HG03575 (cell line): Measurements from ENCODE around the gene CLEC18A.

Experiments used
- ATAC-seq: cut with Tn5 transposase; IDR thresholded peaks from one replicate; pipeline ENCODE4 v1.9.1; 2021; ENCODE audit not compliant: unreplicated experiment, insufficient number of reproducible peaks, low FRiP score; ENCODE audit errors: extremely low read depth

Gene CLEC18A

DNA sequence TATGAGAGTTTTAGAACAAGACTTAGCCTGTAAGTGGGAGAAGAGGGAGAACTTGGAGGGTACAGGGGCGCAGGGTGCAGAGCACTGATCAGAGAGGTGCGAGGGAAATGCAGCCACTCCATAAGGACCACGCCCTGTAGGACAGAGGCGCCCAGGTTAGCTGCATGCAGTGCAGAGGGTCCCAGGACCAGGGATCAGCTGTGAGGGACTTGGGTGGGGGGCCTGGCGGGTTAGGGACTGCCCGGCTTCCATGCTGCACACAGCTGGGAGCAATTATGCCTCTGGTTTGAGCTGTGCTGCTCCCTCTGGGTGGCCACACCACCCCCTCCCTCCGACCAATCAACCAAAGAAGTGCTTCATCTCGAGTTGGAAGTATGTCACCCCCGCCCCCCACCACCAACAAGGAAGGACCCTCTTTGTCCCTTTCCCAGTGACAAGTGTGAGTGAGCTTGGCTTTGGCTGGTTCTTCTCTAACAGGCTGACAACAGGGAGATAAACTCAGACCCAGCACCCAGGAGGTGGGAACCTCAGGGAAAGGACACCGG lies 22.2 kb upstream of the CLEC18A start:
- ATAC-seq = no peak

DNA sequence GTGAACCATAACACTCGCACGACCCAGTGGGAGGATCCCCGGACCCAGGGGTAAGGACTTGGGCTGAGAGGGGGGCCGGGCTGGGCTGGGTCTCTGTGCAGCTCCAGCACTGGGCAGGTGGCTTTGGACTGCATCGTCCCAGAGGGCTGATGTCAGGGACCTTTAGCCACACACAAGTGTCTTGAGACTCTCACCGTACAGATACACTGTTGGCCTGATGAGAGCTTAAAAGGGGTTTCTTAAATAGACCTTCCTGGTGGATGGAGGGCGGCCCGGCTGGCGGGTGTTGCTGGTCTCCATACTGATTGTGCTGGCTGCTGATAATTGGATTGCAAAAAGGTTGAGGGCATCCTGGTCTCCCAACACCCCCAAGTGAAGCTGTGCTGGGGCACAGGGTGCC lies 21.7 kb upstream of the CLEC18A start:
- ATAC-seq = no peak

DNA sequence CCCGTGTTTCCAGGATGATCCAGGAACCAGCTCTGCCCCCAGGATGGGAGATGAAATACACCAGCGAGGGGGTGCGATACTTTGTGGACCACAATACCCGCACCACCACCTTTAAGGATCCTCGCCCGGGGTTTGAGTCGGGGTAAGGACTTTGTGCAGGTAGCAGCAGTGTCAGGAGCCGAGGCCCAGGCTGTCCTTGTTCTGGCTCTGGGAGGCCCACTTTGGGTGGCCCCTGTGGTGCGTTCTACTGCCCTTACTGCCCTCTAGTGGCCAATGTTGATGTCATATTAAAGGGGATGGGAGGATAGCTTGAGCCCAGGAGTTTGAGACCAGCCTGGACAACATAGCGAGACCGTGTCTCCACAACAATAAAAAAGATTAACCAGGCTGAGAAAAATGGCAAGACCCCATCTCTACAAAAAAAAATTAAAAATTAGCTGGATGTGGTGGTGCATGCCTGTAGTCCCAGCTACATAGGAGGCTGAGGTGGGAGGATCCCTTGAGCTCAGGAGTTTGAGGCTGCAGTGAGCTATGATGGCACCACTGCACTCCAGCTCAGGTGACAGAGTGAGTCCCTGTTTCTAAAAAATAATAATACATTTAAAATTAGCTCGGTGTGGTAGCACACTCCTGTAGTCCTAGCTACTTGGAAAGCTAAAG lies 20.9 kb upstream of the CLEC18A start:
- ATAC-seq = no peak

DNA sequence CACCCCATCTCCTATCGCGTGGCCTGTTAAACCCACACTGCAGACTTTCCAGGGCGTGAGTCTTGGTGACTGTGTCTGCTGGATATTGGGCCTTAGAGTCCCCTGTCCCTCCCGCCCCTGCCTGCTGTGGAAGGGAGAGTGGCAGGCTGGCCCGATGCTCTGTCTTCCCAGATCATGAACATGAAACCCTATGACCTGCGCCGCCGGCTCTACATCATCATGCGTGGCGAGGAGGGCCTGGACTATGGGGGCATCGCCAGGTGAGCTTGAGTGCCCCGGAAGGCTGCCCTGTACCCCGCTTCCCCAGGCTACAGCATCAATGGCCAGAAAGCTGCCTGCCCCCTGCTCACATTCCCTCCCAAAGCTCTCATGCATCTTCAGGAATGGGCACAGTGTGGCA lies 19.5 kb upstream of the CLEC18A start:
- ATAC-seq = no peak

DNA sequence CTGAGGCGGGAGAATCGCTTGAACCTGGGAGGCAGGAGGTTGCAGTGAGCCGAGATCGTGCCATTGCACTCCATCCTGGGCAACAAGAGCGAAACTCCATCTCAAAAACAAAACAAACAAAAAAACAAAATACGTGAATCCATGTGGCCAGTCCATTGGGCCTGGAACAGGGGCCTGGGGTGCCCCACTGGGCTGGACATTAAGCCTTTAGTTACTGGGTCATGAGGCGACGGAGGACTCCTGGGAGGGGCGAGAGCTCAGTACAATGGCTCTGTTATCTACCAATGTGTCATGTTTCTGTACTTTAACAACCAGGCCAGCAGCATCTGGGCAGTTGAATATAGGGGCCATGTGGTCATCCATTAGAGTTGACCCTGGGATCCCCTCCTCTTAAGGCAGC lies 18.9 kb upstream of the CLEC18A start:
- no peak for ATAC-seq

DNA sequence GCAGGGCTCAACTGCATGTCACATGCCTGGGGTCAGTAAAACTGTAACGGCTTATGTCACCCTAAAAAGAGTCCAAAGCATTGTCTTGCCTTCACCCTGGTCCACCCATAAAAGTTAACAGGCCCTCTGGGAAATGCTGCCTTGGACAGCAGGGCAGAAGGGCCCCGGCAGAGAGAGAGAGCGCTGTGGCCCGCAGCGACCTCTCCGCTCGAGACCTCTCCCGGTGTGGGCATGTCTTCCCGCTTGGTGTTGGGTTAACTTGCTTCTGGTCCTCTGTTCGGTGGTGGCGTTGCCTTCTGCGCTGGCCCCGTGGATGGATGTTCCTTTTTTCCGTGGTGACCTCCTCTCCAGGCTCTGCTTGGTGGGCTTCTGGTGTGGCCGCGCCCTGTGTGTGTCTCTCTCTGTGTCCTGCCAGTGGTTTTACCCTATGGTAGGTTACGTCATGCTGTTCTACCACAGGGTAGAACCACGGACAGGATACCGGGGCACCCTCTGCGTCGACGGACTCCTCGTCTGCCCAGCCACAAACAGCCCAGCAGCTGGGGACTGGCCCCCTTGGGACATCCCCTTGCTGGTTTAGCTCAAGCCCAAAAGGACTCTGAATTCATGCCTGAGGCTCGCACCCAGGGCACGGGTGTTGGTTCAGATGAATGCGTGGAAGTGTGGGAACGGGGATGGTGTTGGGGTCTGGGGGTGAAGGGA lies 18.3 kb upstream of the CLEC18A start:
- no peak for ATAC-seq

DNA sequence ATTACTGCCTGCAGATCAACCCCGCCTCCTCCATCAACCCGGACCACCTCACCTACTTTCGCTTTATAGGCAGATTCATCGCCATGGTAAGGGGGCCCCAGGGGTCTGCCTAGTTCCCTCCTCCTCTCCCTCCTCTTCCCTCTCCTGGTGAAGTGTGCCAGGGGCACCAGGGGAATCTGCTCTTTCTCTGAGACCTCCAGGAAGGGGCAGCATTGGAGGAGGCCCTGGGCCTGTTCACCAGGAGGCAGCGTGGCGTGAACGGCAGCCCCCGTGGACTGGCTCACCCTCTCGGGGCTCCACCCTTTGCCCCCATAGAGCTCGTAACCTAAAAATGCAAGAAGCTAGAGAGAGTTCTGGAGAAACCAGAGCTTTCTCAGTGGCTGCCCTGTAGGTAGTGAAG lies 17.1 kb upstream of the CLEC18A start:
- ATAC-seq = no peak

DNA sequence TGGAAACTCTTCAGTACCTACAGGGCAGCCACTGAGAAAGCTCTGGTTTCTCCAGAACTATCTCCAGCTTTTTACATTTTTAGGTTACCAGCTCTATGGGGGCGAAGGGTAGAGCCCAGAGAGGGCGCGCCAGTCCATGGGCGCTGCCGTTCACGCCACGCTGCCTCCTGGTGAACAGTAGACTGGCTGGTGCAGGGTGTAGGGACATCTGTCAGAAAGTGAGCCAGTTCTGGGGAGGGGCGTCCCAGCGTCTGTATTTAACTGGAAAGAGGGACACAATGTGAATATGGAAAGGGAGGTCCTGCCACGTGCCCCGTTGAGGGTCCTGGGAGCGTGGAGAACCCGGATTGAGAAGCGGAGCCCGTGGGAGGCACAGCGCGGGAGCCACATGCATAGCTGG lies 16.4 kb upstream of the CLEC18A start:
- no peak for ATAC-seq

DNA sequence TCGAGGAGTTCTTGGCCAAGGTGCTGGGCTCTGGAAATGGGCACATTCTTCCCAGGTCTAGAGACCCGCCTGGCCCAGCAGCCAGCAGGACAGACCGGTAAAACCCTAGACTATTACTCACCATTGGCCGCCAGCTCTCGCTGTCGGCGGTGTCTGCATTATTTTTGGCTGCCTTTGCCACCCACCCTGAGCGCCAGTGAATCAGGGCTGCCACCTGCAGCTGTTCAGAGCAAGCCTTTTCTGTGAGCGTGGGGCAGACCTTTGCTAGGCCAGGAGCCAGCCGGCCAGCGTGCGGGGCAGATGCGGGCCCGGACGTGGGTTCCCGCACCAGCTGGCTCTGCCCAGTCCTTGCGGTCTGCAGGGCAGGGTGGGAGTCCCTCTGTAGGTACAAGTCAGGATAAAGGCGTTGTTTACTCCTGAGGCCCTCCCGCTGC lies 15.8 kb upstream of the CLEC18A start:
- ATAC-seq = no peak

DNA sequence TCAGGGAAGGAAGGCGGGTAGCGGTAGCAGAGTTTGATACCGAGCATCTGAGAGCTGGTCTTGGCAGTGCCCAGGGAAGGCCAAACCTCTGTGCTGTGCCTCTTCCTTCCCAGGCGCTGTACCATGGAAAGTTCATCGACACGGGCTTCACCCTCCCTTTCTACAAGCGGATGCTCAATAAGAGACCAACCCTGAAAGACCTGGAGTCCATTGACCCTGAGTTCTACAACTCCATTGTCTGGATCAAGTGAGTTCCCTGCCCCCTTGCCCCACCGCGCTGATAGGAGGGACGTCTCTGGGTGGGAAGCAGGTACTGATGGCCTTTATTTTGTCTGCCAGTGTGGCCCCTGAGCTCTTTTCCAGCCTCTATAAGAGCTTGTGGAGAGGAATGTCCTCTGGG lies 15.4 kb upstream of the CLEC18A start:
- no peak for ATAC-seq

DNA sequence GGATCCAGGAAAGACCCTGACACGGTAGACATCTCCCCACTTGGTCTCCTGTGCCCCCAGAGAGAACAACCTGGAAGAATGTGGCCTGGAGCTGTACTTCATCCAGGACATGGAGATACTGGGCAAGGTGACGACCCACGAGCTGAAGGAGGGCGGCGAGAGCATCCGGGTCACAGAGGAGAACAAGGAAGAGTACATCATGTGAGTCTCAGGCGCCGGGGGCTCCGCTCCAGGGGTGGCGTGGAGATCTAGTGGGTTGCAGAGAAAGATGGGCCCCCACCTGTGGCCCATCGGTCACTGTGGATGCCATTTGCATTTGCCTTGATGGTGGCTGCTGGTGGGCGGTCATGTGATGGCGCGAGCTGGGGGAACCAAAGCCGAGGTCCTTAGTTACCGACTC lies 14.9 kb upstream of the CLEC18A start:
- ATAC-seq = no peak

DNA sequence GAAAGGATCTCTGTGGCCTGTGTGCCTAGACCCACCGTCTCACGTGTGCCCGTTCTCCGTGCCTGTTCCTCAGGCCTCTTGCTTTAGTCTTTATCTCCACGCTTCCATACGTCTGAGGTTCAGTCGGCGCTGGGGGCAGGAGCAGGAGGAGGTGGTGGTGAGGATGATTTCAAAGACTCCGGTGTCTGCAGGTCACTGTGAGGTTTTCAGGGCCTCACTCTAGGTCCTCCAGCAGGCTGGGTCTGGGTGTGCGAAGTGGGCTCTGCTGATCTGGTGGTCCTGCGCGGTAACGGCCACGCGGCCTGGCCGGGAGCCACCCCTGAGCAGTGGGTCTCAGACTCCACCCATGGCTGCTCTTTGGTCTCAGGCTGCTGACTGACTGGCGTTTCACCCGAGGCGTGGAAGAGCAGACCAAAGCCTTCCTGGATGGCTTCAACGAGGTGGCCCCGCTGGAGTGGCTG lies 14.4 kb upstream of the CLEC18A start:
- ATAC-seq = no peak

DNA sequence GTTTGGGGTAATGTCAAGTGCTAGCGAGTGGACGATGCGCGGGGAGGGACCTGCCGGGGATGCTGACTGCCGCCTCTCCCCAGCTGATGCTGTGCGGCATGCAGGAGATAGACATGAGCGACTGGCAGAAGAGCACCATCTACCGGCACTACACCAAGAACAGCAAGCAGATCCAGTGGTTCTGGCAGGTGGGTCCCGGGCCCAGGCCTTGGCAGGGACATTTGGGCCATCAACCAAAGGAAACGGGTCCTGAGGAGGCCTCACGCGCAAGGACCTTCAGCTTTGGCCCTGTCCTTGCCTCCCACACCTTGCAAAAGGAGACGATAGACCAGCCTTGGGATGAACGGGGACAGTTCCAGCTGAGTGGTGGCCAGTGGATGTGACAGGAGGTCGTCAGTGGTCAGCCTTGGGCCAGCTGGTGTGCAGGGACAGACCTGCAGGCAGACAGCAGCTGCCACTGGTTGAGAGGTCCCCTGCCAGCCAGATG lies 13.6 kb upstream of the CLEC18A start:
- no peak for ATAC-seq

DNA sequence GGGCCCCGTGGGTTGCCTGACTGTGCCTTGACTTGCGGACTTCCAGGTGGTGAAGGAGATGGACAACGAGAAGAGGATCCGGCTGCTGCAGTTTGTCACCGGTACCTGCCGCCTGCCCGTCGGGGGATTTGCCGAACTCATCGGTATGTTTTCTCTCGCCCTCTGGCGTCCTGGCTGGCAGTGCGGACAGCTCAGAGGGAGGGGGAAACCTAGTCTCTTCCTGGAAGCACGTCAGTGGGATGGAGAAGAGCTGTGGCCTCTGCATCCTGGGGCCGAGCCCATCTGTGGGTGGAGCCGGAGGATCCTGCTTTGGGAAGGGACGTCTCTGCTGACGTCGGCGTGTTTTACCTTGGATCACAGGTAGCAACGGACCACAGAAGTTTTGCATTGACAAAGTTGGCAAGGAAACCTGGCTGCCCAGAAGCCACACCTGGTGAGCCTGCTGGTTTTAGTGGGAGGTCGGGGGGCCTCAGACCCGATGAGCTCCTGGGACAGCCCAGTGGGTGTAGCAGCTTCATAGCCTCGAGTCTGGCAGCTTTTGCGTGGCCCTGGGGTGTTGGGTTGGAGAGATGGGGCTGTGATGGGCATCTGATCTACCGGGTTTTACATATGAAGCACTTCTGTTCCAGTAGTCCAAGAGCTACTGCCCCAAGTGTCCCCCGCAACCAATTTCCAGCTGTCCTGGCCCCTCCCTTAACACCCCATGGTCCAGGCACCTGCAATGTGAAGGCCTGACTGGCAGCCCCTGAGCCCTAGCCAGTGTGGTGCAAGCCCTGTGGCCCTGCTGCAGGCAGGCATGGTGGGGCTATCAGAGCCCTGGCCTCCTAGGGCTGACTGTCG lies 11.9 kb upstream of the CLEC18A start:
- no peak for ATAC-seq

DNA sequence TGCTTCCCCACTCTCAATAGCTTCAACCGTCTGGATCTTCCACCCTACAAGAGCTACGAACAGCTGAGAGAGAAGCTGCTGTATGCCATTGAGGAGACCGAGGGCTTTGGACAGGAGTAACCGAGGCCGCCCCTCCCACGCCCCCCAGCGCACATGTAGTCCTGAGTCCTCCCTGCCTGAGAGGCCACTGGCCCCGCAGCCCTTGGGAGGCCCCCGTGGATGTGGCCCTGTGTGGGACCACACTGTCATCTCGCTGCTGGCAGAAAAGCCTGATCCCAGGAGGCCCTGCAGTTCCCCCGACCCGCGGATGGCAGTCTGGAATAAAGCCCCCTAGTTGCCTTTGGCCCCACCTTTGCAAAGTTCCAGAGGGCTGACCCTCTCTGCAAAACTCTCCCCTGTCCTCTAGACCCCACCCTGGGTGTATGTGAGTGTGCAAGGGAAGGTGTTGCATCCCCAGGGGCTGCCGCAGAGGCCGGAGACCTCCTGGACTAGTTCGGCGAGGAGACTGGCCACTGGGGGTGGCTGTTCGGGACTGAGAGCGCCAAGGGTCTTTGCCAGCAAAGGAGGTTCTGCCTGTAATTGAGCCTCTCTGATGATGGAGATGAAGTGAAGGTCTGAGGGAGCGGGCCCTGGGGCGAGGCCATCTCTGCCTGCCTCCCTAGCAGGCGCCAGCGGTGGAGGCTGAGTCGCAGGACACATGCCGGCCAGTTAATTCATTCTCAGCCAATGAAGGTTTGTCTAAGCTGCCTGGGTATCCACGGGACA lies 11.1 kb upstream of the CLEC18A start:
- no peak for ATAC-seq

DNA sequence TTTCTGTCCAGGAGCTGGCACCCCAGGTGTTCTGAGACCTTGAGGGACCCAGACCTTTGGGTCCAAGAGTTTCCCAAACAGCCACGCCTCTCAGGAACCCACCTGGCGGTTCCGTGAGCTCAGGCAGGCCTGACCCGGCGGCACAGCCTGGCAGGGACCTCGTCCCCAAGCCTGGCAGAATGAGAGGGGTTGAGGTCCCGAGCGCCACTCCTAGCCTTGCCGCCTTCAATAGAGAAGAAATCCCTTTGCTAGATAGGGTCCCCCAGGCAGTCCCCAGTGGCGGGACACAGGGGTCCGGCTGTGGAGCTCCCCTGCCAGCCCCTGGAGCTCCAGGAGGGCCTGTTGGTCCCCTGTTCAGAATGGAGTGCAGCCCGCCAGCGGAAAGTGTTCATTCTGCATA lies 10.5 kb upstream of the CLEC18A start:
- no peak for ATAC-seq

DNA sequence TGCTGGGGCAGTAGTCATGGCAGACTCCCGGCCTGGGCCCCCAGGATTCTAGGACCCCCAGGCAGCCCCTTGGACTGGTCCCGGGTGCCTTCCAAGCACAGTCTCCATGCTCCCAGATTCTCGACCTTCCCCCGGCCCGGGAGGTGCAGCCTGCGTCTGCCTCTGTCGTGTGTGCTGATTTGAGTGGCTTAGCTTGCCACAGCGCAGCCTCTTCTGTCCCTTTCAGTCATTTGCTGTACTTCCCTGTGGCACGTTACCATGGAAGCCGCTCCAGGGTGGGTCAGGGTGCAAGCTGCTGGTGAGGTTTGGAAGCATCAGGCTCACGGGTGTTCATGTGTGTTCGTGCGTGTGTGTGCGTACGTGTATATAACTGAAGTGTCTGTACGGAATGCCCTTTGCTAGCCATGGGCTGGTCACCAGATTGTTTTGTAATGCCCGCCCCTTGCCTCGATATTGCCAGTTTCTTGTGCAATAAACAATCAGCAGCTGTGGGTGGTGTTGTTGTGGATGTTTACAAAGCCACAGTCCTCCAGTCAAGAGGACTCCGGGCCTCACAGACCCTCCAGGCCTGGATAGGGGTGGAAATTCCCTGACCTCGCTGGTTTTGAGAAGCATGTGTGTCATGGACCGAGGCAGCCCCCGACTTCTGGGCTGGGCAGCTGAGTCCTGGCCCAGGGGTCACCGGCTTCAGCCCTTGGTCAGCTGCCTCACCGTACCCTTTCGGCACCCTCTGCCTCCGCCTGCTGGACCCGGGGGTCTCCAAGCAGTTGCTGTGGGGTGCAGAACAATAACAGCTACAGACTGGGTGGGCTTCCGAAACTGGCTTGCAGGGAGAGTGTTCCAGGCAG lies 9.7 kb upstream of the CLEC18A start:
- ATAC-seq = no peak

DNA sequence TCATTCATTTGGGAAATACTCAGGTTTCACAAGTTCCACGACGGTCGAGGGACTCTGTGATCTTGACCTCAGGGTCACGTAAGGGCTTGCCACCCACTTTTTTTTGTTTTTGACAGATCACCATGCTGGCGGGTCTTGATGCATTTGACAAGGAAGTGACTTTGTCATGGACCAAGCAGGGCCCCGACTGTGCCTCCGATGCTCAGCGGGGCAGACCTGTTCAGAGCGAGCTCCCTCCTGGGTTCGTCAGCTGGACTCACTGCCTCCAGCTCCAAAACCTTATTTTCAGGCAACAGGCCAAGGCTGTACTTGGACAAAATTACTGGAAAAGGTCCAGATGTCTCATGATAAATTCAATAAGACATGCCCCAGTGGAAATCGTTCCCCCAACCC lies 9.0 kb upstream of the CLEC18A start:
- no peak for ATAC-seq
